HG03139 (cell line): ENCODE data around the gene NCOA1.

Source experiments
- ATAC-seq: cut with Tn5 transposase; IDR thresholded peaks from one replicate; pipeline ENCODE4 v1.9.1; 2021; ENCODE audit not compliant: unreplicated experiment

Gene NCOA1

GRCh38 chr2:24682304-24682703, 191.2 kb downstream of the NCOA1 start:
- ATAC-seq = no peak

- ATAC-seq = no peak
These were observed 192.4 kb downstream of the NCOA1 start for GRCh38 chr2:24683408-24683807.

GRCh38 chr2:24690524-24690923, 199.5 kb downstream of the NCOA1 start:
- ATAC-seq = no peak

- no peak for ATAC-seq
These were observed 200.8 kb downstream of the NCOA1 start for GRCh38 chr2:24691806-24692205.

- ATAC-seq = no peak
These were observed 206.7 kb downstream of the NCOA1 start for GRCh38 chr2:24697792-24698191.

- ATAC-seq = no peak
These were observed 211.7 kb downstream of the NCOA1 start for GRCh38 chr2:24702800-24703199.

GRCh38 chr2:24704692-24705091, 213.6 kb downstream of the NCOA1 start:
- no peak for ATAC-seq

- ATAC-seq = no peak
These were observed 216.1 kb downstream of the NCOA1 start for GRCh38 chr2:24707143-24707542.

GRCh38 chr2:24708537-24709152, 217.6 kb downstream of the NCOA1 start:
- no peak for ATAC-seq

GRCh38 chr2:24710806-24711205, 219.8 kb downstream of the NCOA1 start:
- no peak for ATAC-seq

- no peak for ATAC-seq
These were observed 220.8 kb downstream of the NCOA1 start for GRCh38 chr2:24711865-24712264.

- no peak for ATAC-seq
These were observed 221.2 kb downstream of the NCOA1 start for GRCh38 chr2:24712296-24712695.

- no peak for ATAC-seq
These were observed 226.4 kb downstream of the NCOA1 start for GRCh38 chr2:24717263-24717951.

- ATAC-seq = peak; percentile 70
These were observed 229.3 kb downstream of the NCOA1 start for GRCh38 chr2:24720310-24720709.

- ATAC-seq = no peak
These were observed 230.4 kb downstream of the NCOA1 start for GRCh38 chr2:24721470-24721869.

- no peak for ATAC-seq
These were observed 231.2 kb downstream of the NCOA1 start for GRCh38 chr2:24722141-24722790.

GRCh38 chr2:24723191-24723590, 232.1 kb downstream of the NCOA1 start:
- no peak for ATAC-seq

GRCh38 chr2:24723665-24724064, 232.6 kb downstream of the NCOA1 start:
- ATAC-seq = no peak

GRCh38 chr2:24724111-24724775, 233.2 kb downstream of the NCOA1 start:
- no peak for ATAC-seq

GRCh38 chr2:24725956-24726355, 234.9 kb downstream of the NCOA1 start:
- ATAC-seq = no peak

- no peak for ATAC-seq
These were observed 239.4 kb downstream of the NCOA1 start for GRCh38 chr2:24730481-24730880.

GRCh38 chr2:24731040-24731439, 240.0 kb downstream of the NCOA1 start:
- no peak for ATAC-seq
